ENCODE data around the gene OTUD7B. TPM values are rescaled to one million over a fixed set of nuclear protein-coding genes. Genes with fewer than 3 reads are reported as not detected.

The OTUD7B gene
- total and polyA plus RNA-seq, 10 of the 15 experiments (the other 5 are each of a cell fraction or from before 2014, with no cell fraction given), result 1.7 to 24.9 (median 6.6) TPM

DNA sequence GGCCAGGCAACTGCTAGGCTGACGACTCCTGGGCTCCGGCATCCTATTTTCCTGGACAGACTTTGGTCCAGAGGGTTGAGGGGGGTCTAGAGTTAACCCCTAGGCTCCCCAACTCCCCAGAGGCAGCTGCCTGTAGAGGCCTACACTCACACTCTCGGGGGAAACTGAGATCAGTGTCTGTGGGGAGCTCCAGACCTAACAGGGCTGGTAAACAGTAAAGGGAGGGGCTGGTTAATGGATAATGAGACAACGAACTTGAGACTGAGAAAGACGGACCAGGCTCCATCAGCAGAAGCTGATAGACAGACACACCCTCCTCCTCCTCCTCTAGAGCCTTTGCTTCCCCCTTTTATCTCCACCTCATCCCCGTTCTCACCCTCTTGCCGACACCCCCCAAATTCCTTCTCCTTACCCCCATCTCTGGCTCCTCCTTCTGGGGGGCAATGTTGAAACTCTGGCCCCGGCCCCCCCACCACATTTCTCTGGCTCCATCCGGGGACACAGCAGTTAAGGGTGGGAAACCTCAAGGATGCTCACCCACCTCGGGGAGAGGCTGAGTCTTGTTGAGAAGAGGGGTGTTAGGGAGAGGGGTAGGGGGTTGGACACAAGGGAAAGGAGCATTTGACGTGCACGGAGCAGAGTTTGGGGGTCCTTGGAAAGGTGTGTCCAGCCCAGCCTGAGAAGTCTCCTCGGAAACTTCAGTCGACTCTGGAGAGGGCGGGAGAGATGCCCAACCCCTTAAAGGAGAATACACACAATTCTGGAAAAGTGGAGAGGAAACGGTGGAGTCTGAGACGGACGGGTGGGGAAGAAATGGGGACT lies 74.1 kb downstream of the OTUD7B start, which contains the start of gene MTMR11:
Gene MTMR11 (minus strand): TSS at position 710 of the 822 bp plus-strand sequence. CDS start 232 bp downstream, at position 478.
- Histone ChIP-seq H3K36me3 (ENCODE audit: control insufficient read depth in 2 of 2, insufficient read depth in 2 of 2, low read length in 1 of 2) (no peaks in the 10 kb centered on the region), H2AFZ (ENCODE audit: control insufficient read depth, low read depth, low read length) (peak within 1 kb of the TSS; percentile 30; the same call in 1 of the 2 replicates), H3K4me3 (no peak within 1 kb of the TSS), H4K20me1 (ENCODE audit: control insufficient read depth, insufficient read depth) (no peaks in the 10 kb centered on the region), H3K9ac (ENCODE audit: control insufficient read depth, insufficient read depth, low read length) (peak within 1 kb of the TSS; percentile 25; the same call in 1 of the 2 replicates), H3K4me2 (ENCODE audit: control insufficient read depth, insufficient read depth) (peak within 1 kb of the TSS; percentile 62), H3K4me1 (ENCODE audit: control insufficient read depth, insufficient read depth, low read length) (peaks cover 20% of the 10 kb centered on the region), H3K27me3 (replicated peaks in 1 of 2; ENCODE audit: control insufficient read depth in 2 of 2, insufficient read depth in 2 of 2, low read length in 1 of 2) (no peaks in the 10 kb centered on the region), H3K79me2 (ENCODE audit: control insufficient read depth, insufficient read depth, low read length) (no peaks in the 10 kb centered on the region), H3K9me3 (replicated peaks; ENCODE audit: control insufficient read depth, insufficient read depth, low read length) (no peaks in the 10 kb centered on the region), H3K27ac (ENCODE audit: control insufficient read depth, insufficient read depth) (no peak within 1 kb of the TSS; the same call in 1 of the 2 replicates)
- ChIA-PET SMC1A (ENCODE audit: uncharacterized antibody, unreplicated experiment) (interaction anchor here (2.6 kb wide), 1 partner anchor 7 kb away, joined by 14 read pairs; no protein-coding TSS in a partner anchor), RAD21 (ENCODE audit: unreplicated experiment) (no interaction called here), CTCF (interaction anchor here (0.6 to 2.0 kb wide), 2 partner anchors 8 to 137 kb away, joined by 3 to 5 read pairs; partner anchors contain the start of gene SF3B4), POLR2A (interaction anchor here (4.0 kb wide), 1 partner anchor 7 kb away, joined by 26 read pairs; no protein-coding TSS in a partner anchor)
- intact Hi-C loops (cut with micrococcal nuclease; ENCODE audit: unreplicated experiment), result no loop called here
- 63% methylated on average over 18 of the region's 18 CpGs for WGBS (ENCODE audit: insufficient coverage, insufficient replicate concordance, low lambda C conversion rate, missing lambda C conversion rate)
- peak; percentile 25; the same call in 1 of the 3 replicates for ATAC-seq
- in situ Hi-C loops (cut with MboI), result no loop called here
- BruUV-seq (replicated peaks), result no TSS peak
- no peak for DNase-seq (ENCODE audit: low read depth, low spot score)
- FAIRE-seq, result no peak
- no peak for TF ChIP-seq CBX5 (IDR thresholded peaks at IDR 0.05; ENCODE audit: low read depth)
- TF ChIP-seq, protein P1, sequence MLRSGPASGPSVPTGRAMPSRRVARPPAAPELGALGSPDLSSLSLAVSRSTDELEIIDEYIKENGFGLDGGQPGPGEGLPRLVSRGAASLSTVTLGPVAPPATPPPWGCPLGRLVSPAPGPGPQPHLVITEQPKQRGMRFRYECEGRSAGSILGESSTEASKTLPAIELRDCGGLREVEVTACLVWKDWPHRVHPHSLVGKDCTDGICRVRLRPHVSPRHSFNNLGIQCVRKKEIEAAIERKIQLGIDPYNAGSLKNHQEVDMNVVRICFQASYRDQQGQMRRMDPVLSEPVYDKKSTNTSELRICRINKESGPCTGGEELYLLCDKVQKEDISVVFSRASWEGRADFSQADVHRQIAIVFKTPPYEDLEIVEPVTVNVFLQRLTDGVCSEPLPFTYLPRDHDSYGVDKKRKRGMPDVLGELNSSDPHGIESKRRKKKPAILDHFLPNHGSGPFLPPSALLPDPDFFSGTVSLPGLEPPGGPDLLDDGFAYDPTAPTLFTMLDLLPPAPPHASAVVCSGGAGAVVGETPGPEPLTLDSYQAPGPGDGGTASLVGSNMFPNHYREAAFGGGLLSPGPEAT (IDR thresholded peaks at IDR 0.05; ENCODE audit: low read depth), result no peak
- no peak for TF ChIP-seq IRF4 (IDR thresholded peaks at IDR 0.05; ENCODE audit: low read depth, low read length)
- TF ChIP-seq, protein P2, sequence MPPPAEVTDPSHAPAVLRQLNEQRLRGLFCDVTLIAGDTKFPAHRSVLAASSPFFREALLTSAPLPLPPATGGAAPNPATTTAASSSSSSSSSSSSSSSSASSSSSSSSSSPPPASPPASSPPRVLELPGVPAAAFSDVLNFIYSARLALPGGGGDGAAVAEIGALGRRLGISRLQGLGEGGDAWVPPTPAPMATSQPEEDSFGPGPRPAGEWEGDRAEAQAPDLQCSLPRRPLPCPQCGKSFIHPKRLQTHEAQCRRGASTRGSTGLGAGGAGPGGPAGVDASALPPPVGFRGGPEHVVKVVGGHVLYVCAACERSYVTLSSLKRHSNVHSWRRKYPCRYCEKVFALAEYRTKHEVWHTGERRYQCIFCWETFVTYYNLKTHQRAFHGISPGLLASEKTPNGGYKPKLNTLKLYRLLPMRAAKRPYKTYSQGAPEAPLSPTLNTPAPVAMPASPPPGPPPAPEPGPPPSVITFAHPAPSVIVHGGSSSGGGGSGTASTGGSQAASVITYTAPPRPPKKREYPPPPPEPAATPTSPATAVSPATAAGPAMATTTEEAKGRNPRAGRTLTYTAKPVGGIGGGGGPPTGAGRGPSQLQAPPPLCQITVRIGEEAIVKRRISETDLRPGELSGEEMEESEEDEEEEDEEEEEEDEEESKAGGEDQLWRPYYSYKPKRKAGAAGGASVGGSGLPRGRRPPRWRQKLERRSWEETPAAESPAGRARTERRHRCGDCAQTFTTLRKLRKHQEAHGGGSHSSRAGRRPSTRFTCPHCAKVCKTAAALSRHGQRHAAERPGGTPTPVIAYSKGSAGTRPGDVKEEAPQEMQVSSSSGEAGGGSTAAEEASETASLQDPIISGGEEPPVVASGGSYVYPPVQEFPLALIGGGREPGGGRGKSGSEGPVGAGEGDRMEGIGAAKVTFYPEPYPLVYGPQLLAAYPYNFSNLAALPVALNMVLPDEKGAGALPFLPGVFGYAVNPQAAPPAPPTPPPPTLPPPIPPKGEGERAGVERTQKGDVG (CRISPR knock-in tag; IDR thresholded peaks at IDR 0.05), result no peak
- TF ChIP-seq, protein P3, sequence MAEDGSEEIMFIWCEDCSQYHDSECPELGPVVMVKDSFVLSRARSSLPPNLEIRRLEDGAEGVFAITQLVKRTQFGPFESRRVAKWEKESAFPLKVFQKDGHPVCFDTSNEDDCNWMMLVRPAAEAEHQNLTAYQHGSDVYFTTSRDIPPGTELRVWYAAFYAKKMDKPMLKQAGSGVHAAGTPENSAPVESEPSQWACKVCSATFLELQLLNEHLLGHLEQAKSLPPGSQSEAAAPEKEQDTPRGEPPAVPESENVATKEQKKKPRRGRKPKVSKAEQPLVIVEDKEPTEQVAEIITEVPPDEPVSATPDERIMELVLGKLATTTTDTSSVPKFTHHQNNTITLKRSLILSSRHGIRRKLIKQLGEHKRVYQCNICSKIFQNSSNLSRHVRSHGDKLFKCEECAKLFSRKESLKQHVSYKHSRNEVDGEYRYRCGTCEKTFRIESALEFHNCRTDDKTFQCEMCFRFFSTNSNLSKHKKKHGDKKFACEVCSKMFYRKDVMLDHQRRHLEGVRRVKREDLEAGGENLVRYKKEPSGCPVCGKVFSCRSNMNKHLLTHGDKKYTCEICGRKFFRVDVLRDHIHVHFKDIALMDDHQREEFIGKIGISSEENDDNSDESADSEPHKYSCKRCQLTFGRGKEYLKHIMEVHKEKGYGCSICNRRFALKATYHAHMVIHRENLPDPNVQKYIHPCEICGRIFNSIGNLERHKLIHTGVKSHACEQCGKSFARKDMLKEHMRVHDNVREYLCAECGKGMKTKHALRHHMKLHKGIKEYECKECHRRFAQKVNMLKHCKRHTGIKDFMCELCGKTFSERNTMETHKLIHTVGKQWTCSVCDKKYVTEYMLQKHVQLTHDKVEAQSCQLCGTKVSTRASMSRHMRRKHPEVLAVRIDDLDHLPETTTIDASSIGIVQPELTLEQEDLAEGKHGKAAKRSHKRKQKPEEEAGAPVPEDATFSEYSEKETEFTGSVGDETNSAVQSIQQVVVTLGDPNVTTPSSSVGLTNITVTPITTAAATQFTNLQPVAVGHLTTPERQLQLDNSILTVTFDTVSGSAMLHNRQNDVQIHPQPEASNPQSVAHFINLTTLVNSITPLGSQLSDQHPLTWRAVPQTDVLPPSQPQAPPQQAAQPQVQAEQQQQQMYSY (CRISPR knock-in tag; IDR thresholded peaks at IDR 0.05), result no peak
- no peak for TF ChIP-seq PAX5 (IDR thresholded peaks at IDR 0.05; ENCODE audit: borderline replicate concordance, low read depth, low read length)
- TF ChIP-seq, protein P4, sequence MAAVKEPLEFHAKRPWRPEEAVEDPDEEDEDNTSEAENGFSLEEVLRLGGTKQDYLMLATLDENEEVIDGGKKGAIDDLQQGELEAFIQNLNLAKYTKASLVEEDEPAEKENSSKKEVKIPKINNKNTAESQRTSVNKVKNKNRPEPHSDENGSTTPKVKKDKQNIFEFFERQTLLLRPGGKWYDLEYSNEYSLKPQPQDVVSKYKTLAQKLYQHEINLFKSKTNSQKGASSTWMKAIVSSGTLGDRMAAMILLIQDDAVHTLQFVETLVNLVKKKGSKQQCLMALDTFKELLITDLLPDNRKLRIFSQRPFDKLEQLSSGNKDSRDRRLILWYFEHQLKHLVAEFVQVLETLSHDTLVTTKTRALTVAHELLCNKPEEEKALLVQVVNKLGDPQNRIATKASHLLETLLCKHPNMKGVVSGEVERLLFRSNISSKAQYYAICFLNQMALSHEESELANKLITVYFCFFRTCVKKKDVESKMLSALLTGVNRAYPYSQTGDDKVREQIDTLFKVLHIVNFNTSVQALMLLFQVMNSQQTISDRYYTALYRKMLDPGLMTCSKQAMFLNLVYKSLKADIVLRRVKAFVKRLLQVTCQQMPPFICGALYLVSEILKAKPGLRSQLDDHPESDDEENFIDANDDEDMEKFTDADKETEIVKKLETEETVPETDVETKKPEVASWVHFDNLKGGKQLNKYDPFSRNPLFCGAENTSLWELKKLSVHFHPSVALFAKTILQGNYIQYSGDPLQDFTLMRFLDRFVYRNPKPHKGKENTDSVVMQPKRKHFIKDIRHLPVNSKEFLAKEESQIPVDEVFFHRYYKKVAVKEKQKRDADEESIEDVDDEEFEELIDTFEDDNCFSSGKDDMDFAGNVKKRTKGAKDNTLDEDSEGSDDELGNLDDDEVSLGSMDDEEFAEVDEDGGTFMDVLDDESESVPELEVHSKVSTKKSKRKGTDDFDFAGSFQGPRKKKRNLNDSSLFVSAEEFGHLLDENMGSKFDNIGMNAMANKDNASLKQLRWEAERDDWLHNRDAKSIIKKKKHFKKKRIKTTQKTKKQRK (IDR thresholded peaks at IDR 0.05; ENCODE audit: low read depth, low read length), result no peak
- no peak for TF ChIP-seq BRCA1 (IDR thresholded peaks at IDR 0.05; ENCODE audit: low read depth, low read length)
- TF ChIP-seq KDM1A (IDR thresholded peaks at IDR 0.05; ENCODE audit: borderline replicate concordance), result no peak
- no peak for TF ChIP-seq SPI1 (IDR thresholded peaks at IDR 0.05; ENCODE audit: borderline replicate concordance, insufficient read depth, low read depth, low read length)
